Natural killer cell (primary cell): ENCODE data around the gene EDC4. TPM values are rescaled to one million over a fixed set of nuclear protein-coding genes. Genes with fewer than 3 reads are reported as not detected.

Experiments
- ATAC-seq, 3 donors: fragments of 150-1000 bp in 2 of 3; fragments of 200-7000 bp in 1 of 3; cut with Tn5 transposase; 1 replicate in 1 of 3; 2 replicates in 2 of 3; pipeline ENCODE4 v1.10.0; 2021; ENCODE audit warnings: mild to moderate bottlenecking in 2 of 3, moderate library complexity in 2 of 3
- DNase-seq, 2 donors: peaks; one replicate each; pipeline versions ENCODE4 v3.0.0 to v3.0.0-alpha.2; 2013 to 2021; ENCODE audit warnings: mixed read lengths in 1 of 2
- H3K27ac ChIP-seq: one replicate; pipeline ENCODE4 v1.5.1; 2013; ENCODE audit warnings: mild to moderate bottlenecking, low read length
- H3K27me3 ChIP-seq: one replicate; pipeline ENCODE4 v1.6.1; 2013; ENCODE audit warnings: low read length; ENCODE audit not compliant: control insufficient read depth, insufficient read depth
- H3K36me3 ChIP-seq: one replicate; pipeline ENCODE4 v1.6.1; 2013; ENCODE audit warnings: low read length; ENCODE audit not compliant: control insufficient read depth, insufficient read depth
- H3K4me1 ChIP-seq: one replicate; pipeline ENCODE4 v1.6.1; 2013; ENCODE audit warnings: low read length; ENCODE audit not compliant: control insufficient read depth, insufficient read depth
- H3K4me3 ChIP-seq: one replicate; pipeline ENCODE4 v1.5.1; 2013; ENCODE audit warnings: low read length
- H3K9me3 ChIP-seq: one replicate; pipeline ENCODE4 v1.6.1; 2013; ENCODE audit warnings: low read length; ENCODE audit not compliant: control insufficient read depth, insufficient read depth
- H3K27ac Mint-ChIP-seq, 2 donors: one replicate each; pipeline ENCODE4 v1.8.0; 2022; ENCODE audit warnings: mild to moderate bottlenecking in 2 of 2, mixed read lengths in 2 of 2, moderate library complexity in 1 of 2
- H3K27me3 Mint-ChIP-seq, 2 donors: one replicate each; pipeline ENCODE4 v1.8.0; 2022; ENCODE audit warnings: low read depth in 2 of 2, mixed read lengths in 2 of 2
- H3K36me3 Mint-ChIP-seq: one replicate; pipeline ENCODE4 v1.8.0; 2022; ENCODE audit warnings: mixed read lengths
- H3K4me1 Mint-ChIP-seq, 2 donors: one replicate each; pipeline ENCODE4 v1.8.0; 2022; ENCODE audit warnings: mixed read lengths in 2 of 2
- H3K4me3 Mint-ChIP-seq: one replicate; pipeline ENCODE4 v1.8.0; 2022; ENCODE audit warnings: mild to moderate bottlenecking, moderate library complexity, mixed read lengths
- H3K9me3 Mint-ChIP-seq, 2 donors: one replicate each; pipeline ENCODE4 v1.8.0; 2022; ENCODE audit warnings: mixed read lengths in 2 of 2
- CTCF ChIP-seq: fragments of 200-600 bp; IDR thresholded peaks from one replicate; pipeline ENCODE4 v1.8.0; 2022; ENCODE audit warnings: antibody characterized with exemption
- WGBS: methylation state at CpG from one replicate; pipeline ENCODE4 v1.1.7; 2013; ENCODE audit warnings: missing lambda C conversion rate; ENCODE audit not compliant: insufficient coverage; 5-methylcytosine and 5-hydroxymethylcytosine counted together
- intact Hi-C: fragments of 100-400 bp; cut with micrococcal nuclease; formaldehyde crosslinking; loops from one replicate; pipeline ENCODE4 v1.14.2; 2022
- total RNA-seq, 4 donors: library from RNA; stranded (reverse); fragments of 120-200 nt in 1 of 4; gene quantifications; one replicate each; pipeline versions ENCODE4 v1.2.3 to v1.2.4, GENCODE V29; 2013 to 2022

The EDC4 gene
- total RNA-seq, 3 donors from 2014 or later (not counting 1 experiment from before 2014, with no cell fraction given): 91.9 to 111 (median 105) TPM

- ATAC-seq (no peak), DNase-seq (no peak)
- H3K4me1 ChIP-seq: peaks cover 19% of the 10 kb centered on the region
- peaks cover 26% of the 10 kb centered on the region in 2 donors for H3K4me1 Mint-ChIP-seq
- TF ChIP-seq CTCF: no peak
- no peak overlapping the region for H3K27ac Mint-ChIP-seq
- no peaks in the 10 kb centered on the region for H3K27me3 Mint-ChIP-seq
- no peaks in the 10 kb centered on the region for H3K36me3 ChIP-seq
- H3K9me3 Mint-ChIP-seq: no peaks in the 10 kb centered on the region
- intact Hi-C loops: no loop called here
- H3K9me3 ChIP-seq: no peaks in the 10 kb centered on the region
- WGBS: 96% methylated on average over 3 of the region's 3 CpGs
- no peak overlapping the region for H3K4me3 ChIP-seq
- H3K4me3 Mint-ChIP-seq: no peak overlapping the region
- no peaks in the 10 kb centered on the region for H3K27me3 ChIP-seq
- no peak overlapping the region for H3K27ac ChIP-seq
- no peaks in the 10 kb centered on the region for H3K36me3 Mint-ChIP-seq
Observed at GRCh38 chr16:67853670-67854069, 19.2 kb upstream of the EDC4 start.

DNA sequence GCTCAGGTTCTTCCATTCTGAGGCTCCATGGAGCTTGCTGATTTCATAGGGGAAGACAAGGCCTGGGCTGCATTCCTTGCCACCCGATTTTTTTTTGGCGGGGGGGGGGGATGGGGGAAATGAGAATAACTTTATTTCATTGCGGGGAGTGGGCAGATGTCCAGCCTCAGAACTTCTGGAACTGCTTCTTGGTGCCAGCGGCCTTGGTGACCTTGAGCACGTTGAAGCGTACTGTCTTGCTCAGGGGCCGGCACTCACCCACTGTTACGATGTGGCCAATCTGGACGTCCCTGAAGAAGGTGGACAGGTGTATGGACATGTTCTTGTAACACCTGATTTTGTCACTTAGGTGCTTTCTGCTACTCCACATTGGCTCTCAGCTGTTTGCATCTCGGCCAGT is 17.1 kb upstream of the EDC4 start:
- 93% methylated on average over 9 of the region's 10 CpGs for whole genome bisulfite sequencing
- DNase-seq (no peak), ATAC-seq (no peak)
- no peaks in the 10 kb centered on the region for H3K36me3 ChIP-seq
- no peaks in the 10 kb centered on the region for H3K9me3 Mint-ChIP-seq
- no peak for TF ChIP-seq CTCF
- no peaks in the 10 kb centered on the region for H3K27me3 ChIP-seq
- no peaks in the 10 kb centered on the region for H3K36me3 Mint-ChIP-seq
- H3K27me3 Mint-ChIP-seq: no peaks in the 10 kb centered on the region
- no peaks in the 10 kb centered on the region for H3K9me3 ChIP-seq
- no peak overlapping the region for H3K4me3 ChIP-seq
- intact Hi-C loops: no loop called here
- H3K4me3 Mint-ChIP-seq: no peak overlapping the region
- H3K4me1 ChIP-seq: peaks cover 22% of the 10 kb centered on the region
- no peak overlapping the region for H3K27ac ChIP-seq
- peaks cover 26 to 30% of the 10 kb centered on the region in 2 donors for H3K4me1 Mint-ChIP-seq
- H3K27ac Mint-ChIP-seq: no peak overlapping the region

DNA sequence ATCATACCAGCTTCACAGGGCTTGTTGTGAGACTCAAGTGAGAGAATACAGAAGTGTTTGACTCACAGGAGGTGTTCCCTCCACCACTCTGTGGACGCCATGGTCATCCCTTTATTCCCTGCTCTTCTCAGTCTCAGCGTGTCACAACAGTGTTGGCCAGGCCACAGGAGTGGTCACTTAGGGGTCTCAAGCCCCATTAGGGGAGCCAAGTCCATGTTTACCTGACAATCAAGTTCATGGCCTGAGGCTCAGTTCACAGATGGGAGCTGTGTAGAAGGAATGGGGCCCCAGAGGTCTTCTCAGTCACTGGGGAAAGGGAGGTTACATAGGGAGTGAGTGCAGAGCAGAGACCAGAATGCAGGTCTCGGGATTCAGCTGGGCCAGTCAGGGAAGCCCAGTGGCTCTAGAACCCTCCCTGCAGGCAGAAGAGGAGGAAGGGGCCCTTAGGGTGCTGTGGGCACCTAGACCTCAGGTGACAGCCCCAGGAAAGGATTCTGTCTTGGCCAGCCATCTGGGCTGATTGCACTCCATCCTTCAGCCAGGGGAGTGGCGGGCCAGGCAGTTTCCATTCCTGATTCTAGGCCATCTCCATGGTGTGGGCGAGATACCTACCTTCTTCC is 15.8 kb upstream of the EDC4 start:
- Mint-ChIP-seq H3K27me3 (no peaks in the 10 kb centered on the region), H3K36me3 (no peaks in the 10 kb centered on the region), H3K9me3 (no peaks in the 10 kb centered on the region), H3K4me3 (no peak overlapping the region), H3K27ac (peak overlapping the region; percentile 79 to 85), H3K4me1 (peaks cover 35 to 41% of the 10 kb centered on the region in 2 donors)
- no peak for TF ChIP-seq CTCF
- Histone ChIP-seq H3K9me3 (no peaks in the 10 kb centered on the region), H3K4me3 (no peak overlapping the region), H3K4me1 (peaks cover 22% of the 10 kb centered on the region), H3K27ac (peak overlapping the region; percentile 18), H3K27me3 (no peaks in the 10 kb centered on the region), H3K36me3 (peaks cover 2% of the 10 kb centered on the region)
- intact Hi-C loops: no loop called here
- WGBS: 94% methylated on average over 5 of the region's 5 CpGs
- ATAC-seq (no peak), DNase-seq (no peak)
